ENCODE results near the gene MACROD2. TPM values are rescaled to one million over a fixed set of nuclear protein-coding genes. Genes with fewer than 3 reads are reported as not detected.
"Not testable (repeated sequence)": the region's sequence is repeated elsewhere in the genome, so short reads cannot be mapped to it uniquely, and the experiment has no call there.

The MACROD2 gene
- polyA plus RNA-seq, 6 donors from 2014 or later = 27.2 to 49.3 (median 36.4) TPM

GRCh38 chr20:14264869-14265268 is 269.6 kb downstream of the MACROD2 start:
- no peaks in the 10 kb centered on the region for H3K27me3 Mint-ChIP-seq
- no peaks in the 10 kb centered on the region for H3K36me3 Mint-ChIP-seq
- H3K9me3 Mint-ChIP-seq = peaks cover 0 to 7% (median 0%) of the 10 kb centered on the region in 7 donors
- ATAC-seq (ENCODE audit: low read depth in 2 of 2) (no peak), DNase-seq (no peak)
- H3K4me3 Mint-ChIP-seq = no peak overlapping the region
- H3K27ac Mint-ChIP-seq = no peak overlapping the region
- H3K4me1 Mint-ChIP-seq = no peaks in the 10 kb centered on the region

GRCh38 chr20:14266246-14266645 is 270.9 kb downstream of the MACROD2 start:
- Mint-ChIP-seq H3K4me1 (no peaks in the 10 kb centered on the region), H3K36me3 (no peaks in the 10 kb centered on the region), H3K27me3 (no peaks in the 10 kb centered on the region), H3K4me3 (no peak overlapping the region), H3K9me3 (peaks cover 0 to 7% (median 0%) of the 10 kb centered on the region in 7 donors), H3K27ac (no peak overlapping the region)
- no peak for DNase-seq
- ATAC-seq (ENCODE audit: low read depth in 2 of 2) = no peak

- DNase-seq; H3K27me3 Mint-ChIP-seq; H3K36me3 Mint-ChIP-seq; H3K4me3 Mint-ChIP-seq; H3K27ac Mint-ChIP-seq; H3K9me3 Mint-ChIP-seq; H3K4me1 Mint-ChIP-seq; ATAC-seq (ENCODE audit: low read depth in 2 of 2): not testable (repeated sequence)
These were observed 275.4 kb downstream of the MACROD2 start for GRCh38 chr20:14270751-14271150.

GRCh38 chr20:14282140-14282539 is 286.8 kb downstream of the MACROD2 start:
- Mint-ChIP-seq H3K4me1 (no peaks in the 10 kb centered on the region), H3K27me3 (peaks cover 0 to 7% (median 0%) of the 10 kb centered on the region in 3 donors), H3K27ac (no peak overlapping the region), H3K9me3 (peaks cover 0 to 4% (median 0%) of the 10 kb centered on the region in 7 donors), H3K36me3 (no peaks in the 10 kb centered on the region), H3K4me3 (no peak overlapping the region)
- ATAC-seq (ENCODE audit: low read depth in 2 of 2) (no peak), DNase-seq (no peak)

- ATAC-seq (ENCODE audit: low read depth in 2 of 2) (no peak), DNase-seq (no peak)
- Mint-ChIP-seq H3K4me3 (no peak overlapping the region), H3K36me3 (no peaks in the 10 kb centered on the region), H3K27ac (no peak overlapping the region), H3K4me1 (no peaks in the 10 kb centered on the region), H3K9me3 (peaks cover 0 to 5% (median 0%) of the 10 kb centered on the region in 7 donors), H3K27me3 (peaks cover 0 to 11% (median 0%) of the 10 kb centered on the region in 3 donors)
These were observed 289.1 kb downstream of the MACROD2 start for GRCh38 chr20:14284443-14284842.

- no peak for ATAC-seq (ENCODE audit: low read depth in 2 of 2)
- peaks cover 0 to 5% (median 0%) of the 10 kb centered on the region in 7 donors for H3K9me3 Mint-ChIP-seq
- no peak overlapping the region for H3K4me3 Mint-ChIP-seq
- peaks cover 0 to 18% (median 0%) of the 10 kb centered on the region in 3 donors for H3K27me3 Mint-ChIP-seq
- DNase-seq = no peak
- no peaks in the 10 kb centered on the region for H3K36me3 Mint-ChIP-seq
- no peaks in the 10 kb centered on the region for H3K4me1 Mint-ChIP-seq
- H3K27ac Mint-ChIP-seq = no peak overlapping the region
These were observed 293.3 kb downstream of the MACROD2 start for GRCh38 chr20:14288341-14289330.

GRCh38 chr20:14291502-14291901 is 296.2 kb downstream of the MACROD2 start:
- peaks cover 0 to 5% (median 0%) of the 10 kb centered on the region in 7 donors for H3K9me3 Mint-ChIP-seq
- DNase-seq (no peak), ATAC-seq (ENCODE audit: low read depth in 2 of 2) (no peak)
- H3K4me3 Mint-ChIP-seq = no peak overlapping the region
- H3K27ac Mint-ChIP-seq = no peak overlapping the region
- no peaks in the 10 kb centered on the region for H3K36me3 Mint-ChIP-seq
- H3K27me3 Mint-ChIP-seq = peaks cover 0 to 15% (median 0%) of the 10 kb centered on the region in 3 donors
- H3K4me1 Mint-ChIP-seq = peaks cover 0 to 3% (median 0%) of the 10 kb centered on the region in 3 donors

- DNase-seq = no peak
- Mint-ChIP-seq H3K4me1 (peaks cover 0 to 3% (median 0%) of the 10 kb centered on the region in 3 donors), H3K27me3 (peaks cover 0 to 12% (median 0%) of the 10 kb centered on the region in 3 donors), H3K4me3 (no peak overlapping the region), H3K36me3 (no peaks in the 10 kb centered on the region), H3K27ac (no peak overlapping the region), H3K9me3 (peaks cover 0 to 1% (median 0%) of the 10 kb centered on the region in 7 donors)
- ATAC-seq (ENCODE audit: low read depth in 2 of 2) = no peak
These were observed 299.9 kb downstream of the MACROD2 start for GRCh38 chr20:14295238-14295637.

- Mint-ChIP-seq H3K9me3 (peaks cover 0 to 1% (median 0%) of the 10 kb centered on the region in 7 donors), H3K4me3 (no peak overlapping the region), H3K27ac (no peak overlapping the region), H3K27me3 (peaks cover 0 to 12% (median 0%) of the 10 kb centered on the region in 3 donors), H3K36me3 (no peaks in the 10 kb centered on the region), H3K4me1 (peaks cover 0 to 3% (median 0%) of the 10 kb centered on the region in 3 donors)
- DNase-seq (no peak), ATAC-seq (ENCODE audit: low read depth in 2 of 2) (no peak)
These were observed 300.5 kb downstream of the MACROD2 start for GRCh38 chr20:14295770-14296309.

GRCh38 chr20:14299831-14300230 is 304.5 kb downstream of the MACROD2 start:
- peaks cover 0 to 10% (median 0%) of the 10 kb centered on the region in 3 donors for H3K27me3 Mint-ChIP-seq
- no peak overlapping the region for H3K27ac Mint-ChIP-seq
- H3K36me3 Mint-ChIP-seq = no peaks in the 10 kb centered on the region
- ATAC-seq (ENCODE audit: low read depth in 2 of 2) (no peak), DNase-seq (no peak)
- H3K9me3 Mint-ChIP-seq = peaks cover 0 to 3% (median 0%) of the 10 kb centered on the region in 7 donors
- H3K4me3 Mint-ChIP-seq = no peak overlapping the region
- H3K4me1 Mint-ChIP-seq = peaks cover 0 to 3% (median 0%) of the 10 kb centered on the region in 3 donors

- no peaks in the 10 kb centered on the region for H3K36me3 Mint-ChIP-seq
- H3K4me1 Mint-ChIP-seq = no peaks in the 10 kb centered on the region
- H3K4me3 Mint-ChIP-seq = no peak overlapping the region
- peaks cover 0 to 5% (median 0%) of the 10 kb centered on the region in 7 donors for H3K9me3 Mint-ChIP-seq
- ATAC-seq (ENCODE audit: low read depth in 2 of 2) = no peak
- no peak for DNase-seq
- H3K27me3 Mint-ChIP-seq = peaks cover 0 to 10% (median 0%) of the 10 kb centered on the region in 3 donors
- no peak overlapping the region for H3K27ac Mint-ChIP-seq
These were observed 307.8 kb downstream of the MACROD2 start for GRCh38 chr20:14303106-14303505.

GRCh38 chr20:14303651-14304050 is 308.3 kb downstream of the MACROD2 start:
- H3K9me3 Mint-ChIP-seq = peaks cover 0 to 7% (median 0%) of the 10 kb centered on the region in 7 donors

GRCh38 chr20:14304472-14304871 is 309.2 kb downstream of the MACROD2 start:
- H3K4me1 Mint-ChIP-seq = no peaks in the 10 kb centered on the region
- no peak overlapping the region for H3K27ac Mint-ChIP-seq
- H3K9me3 Mint-ChIP-seq = peaks cover 0 to 8% (median 0%) of the 10 kb centered on the region in 7 donors

More at GRCh38 chr20:14303651-14304050, 308.3 kb downstream of the MACROD2 start:
- H3K4me3 Mint-ChIP-seq = no peak overlapping the region
- no peaks in the 10 kb centered on the region for H3K36me3 Mint-ChIP-seq
- no peaks in the 10 kb centered on the region for H3K4me1 Mint-ChIP-seq
- ATAC-seq (ENCODE audit: low read depth in 2 of 2) (no peak), DNase-seq (no peak)
- peaks cover 0 to 7% (median 0%) of the 10 kb centered on the region in 3 donors for H3K27me3 Mint-ChIP-seq
- no peak overlapping the region for H3K27ac Mint-ChIP-seq

More at GRCh38 chr20:14304472-14304871, 309.2 kb downstream of the MACROD2 start:
- H3K4me3 Mint-ChIP-seq = no peak overlapping the region
- peaks cover 0 to 5% (median 0%) of the 10 kb centered on the region in 3 donors for H3K27me3 Mint-ChIP-seq
- H3K36me3 Mint-ChIP-seq = no peaks in the 10 kb centered on the region
- no peak for ATAC-seq (ENCODE audit: low read depth in 2 of 2)
- DNase-seq = no peak
